Mesendoderm (in vitro differentiated cells): ENCODE results near the gene NPIPB2. TPM values are rescaled to one million over a fixed set of nuclear protein-coding genes. Genes with fewer than 3 reads are reported as not detected.

Experiments
- small RNA-seq: library from polyadenylated mRNA; stranded (forward); fragments of <200 nt; extraction: miRNeasy Mini kit (QIAGEN cat#:217004); gene quantifications from one replicate; pipeline ENCODE3, GENCODE V24; 2013; ENCODE audit not compliant: insufficient read depth

The NPIPB2 gene

Small RNA genes within 50 kb of the gene (small RNA-seq; reads per million reads assigned to genes)
- not detected for gene AC007216.5
- not detected for gene COX6CP1
- not detected for gene UBL5P4
